Ascending aorta (tissue), 2 donors: ENCODE data around the gene CEP104. TPM values are rescaled to one million over a fixed set of nuclear protein-coding genes. Genes with fewer than 3 reads are reported as not detected.

Experiments used
- DNase-seq, 2 donors: peaks; one replicate each; pipeline ENCODE4 v3.0.0-alpha.2; 2019; ENCODE audit warnings: low spot score in 2 of 2
- H3K27ac ChIP-seq, 2 donors: fragments of 200-600 bp; sonication (generic); one replicate each; pipeline ENCODE4 v1.5.1; 2016 to 2017; ENCODE audit warnings: mild to moderate bottlenecking in 1 of 2
- H3K27me3 ChIP-seq: fragments of 200-600 bp; sonication (generic); one replicate; pipeline ENCODE4 v1.5.1; 2017
- H3K36me3 ChIP-seq, 2 donors: fragments of 200-600 bp; sonication (generic); one replicate each; pipeline ENCODE4 v1.5.1; 2016
- H3K4me1 ChIP-seq, 2 donors: fragments of 200-600 bp; sonication (generic); one replicate each; pipeline ENCODE4 v1.5.1; 2016 to 2017; ENCODE audit warnings: mild to moderate bottlenecking in 1 of 2
- H3K4me3 ChIP-seq, 2 donors: fragments of 200-600 bp; sonication (generic); one replicate each; pipeline ENCODE4 v1.5.1; 2016 to 2017; ENCODE audit warnings: mild to moderate bottlenecking in 1 of 2
- H3K9me3 ChIP-seq, 2 donors: fragments of 200-600 bp; sonication (generic); one replicate each; pipeline ENCODE4 v1.5.1; 2016
- CTCF ChIP-seq, 3 experiments: fragments of 200-600 bp in 2 of 3; fragments of 450-650 bp in 1 of 3; sonication (generic) in 2 of 3; IDR thresholded peaks; one replicate each; pipeline ENCODE4 v1.5.1; 2016 to 2019; ENCODE audit warnings: antibody characterized with exemption in 3 of 3, mild to moderate bottlenecking in 1 of 3, moderate library complexity in 1 of 3
- intact Hi-C: fragments of 100-400 bp; cut with DNase I; formaldehyde crosslinking; loops from one replicate; pipeline ENCODE4 v1.15.1; 2023
- total RNA-seq: library from RNA; depleted of rRNA; stranded (reverse); fragments of >200 nt; gene quantifications from one replicate; pipeline ENCODE4 v1.1.0, GENCODE V29; 2016

Gene CEP104
- 93.6 TPM for total RNA-seq

GRCh38 chr1:3856923-3857790, at the start of gene CEP104, which contains the start of gene DFFB:
Gene CEP104, minus strand, starts transcription at chr1:3857211. Its CDS starts 4,804 bp downstream, at chr1:3852407.
Gene DFFB, plus strand, starts transcription at chr1:3857476. Its CDS starts 128 bp downstream, at chr1:3857604.
- TF ChIP-seq CTCF (IDR thresholded peaks at IDR 0.05), result peak in 1 of 3 experiments; percentile 7
- H3K36me3 ChIP-seq, result peaks cover 0 to under 1% of the 10 kb centered on the region in 2 donors
- intact Hi-C loops, result loop anchor here (2.0 to 5.0 kb wide), 2 partner anchors 44 to 60 kb away; partner anchors contain the start of genes C1orf174 and LRRC47

GRCh38 chr1:3906672-3907020, 49.6 kb upstream of the CEP104 start:
- H3K27me3 ChIP-seq, result peaks cover 12% of the 10 kb centered on the region

More at GRCh38 chr1:3856923-3857790, at the start of gene CEP104, which contains the start of gene DFFB:
- peaks cover 6 to 15% of the 10 kb centered on the region in 2 donors for H3K4me1 ChIP-seq
- H3K9me3 ChIP-seq, result no peaks in the 10 kb centered on the region
- no peaks in the 10 kb centered on the region for H3K27me3 ChIP-seq
- H3K4me3 ChIP-seq, result peak within 1 kb of the TSS; percentile 94 to 98
- peak within 1 kb of the TSS; percentile 79 to 80 for H3K27ac ChIP-seq
- peak; percentile 76 to 92 for DNase-seq

GRCh38 chr1:3905953-3906671, 49.1 kb upstream of the CEP104 start:
- no peak for DNase-seq

More at GRCh38 chr1:3906672-3907020, 49.6 kb upstream of the CEP104 start:
- Histone ChIP-seq H3K36me3 (no peaks in the 10 kb centered on the region), H3K9me3 (no peaks in the 10 kb centered on the region), H3K27ac (no peak overlapping the region), H3K4me1 (no peaks in the 10 kb centered on the region), H3K4me3 (no peak overlapping the region)
- no peak for TF ChIP-seq CTCF (IDR thresholded peaks at IDR 0.05)
- no peak for DNase-seq
- intact Hi-C loops, result no loop called here

GRCh38 chr1:3905266-3905952, 48.4 kb upstream of the CEP104 start:
- H3K27ac ChIP-seq, result no peak overlapping the region
- intact Hi-C loops, result no loop called here
- no peak for DNase-seq
- no peak for TF ChIP-seq CTCF (IDR thresholded peaks at IDR 0.05)
- no peaks in the 10 kb centered on the region for H3K4me1 ChIP-seq
- H3K36me3 ChIP-seq, result no peaks in the 10 kb centered on the region
- H3K4me3 ChIP-seq, result no peak overlapping the region
- no peaks in the 10 kb centered on the region for H3K9me3 ChIP-seq
- peaks cover under 1% of the 10 kb centered on the region for H3K27me3 ChIP-seq

More at GRCh38 chr1:3905953-3906671, 49.1 kb upstream of the CEP104 start:
- peaks cover 8% of the 10 kb centered on the region for H3K27me3 ChIP-seq
- no peaks in the 10 kb centered on the region for H3K4me1 ChIP-seq
- no peaks in the 10 kb centered on the region for H3K9me3 ChIP-seq
- no peaks in the 10 kb centered on the region for H3K36me3 ChIP-seq
- no peak overlapping the region for H3K4me3 ChIP-seq
- no peak overlapping the region for H3K27ac ChIP-seq
- intact Hi-C loops, result no loop called here
- TF ChIP-seq CTCF (IDR thresholded peaks at IDR 0.05), result no peak

GRCh38 chr1:3904843-3905185, 47.8 kb upstream of the CEP104 start:
- DNase-seq, result no peak
- intact Hi-C loops, result loop anchor here (5.0 kb wide), 2 partner anchors 108 to 1318 kb away; partner anchors contain the start of genes LRRC47 and PRXL2B
- Histone ChIP-seq H3K27me3 (no peaks in the 10 kb centered on the region), H3K4me3 (no peak overlapping the region), H3K36me3 (no peaks in the 10 kb centered on the region), H3K27ac (no peak overlapping the region), H3K4me1 (no peaks in the 10 kb centered on the region), H3K9me3 (no peaks in the 10 kb centered on the region)
- TF ChIP-seq CTCF (IDR thresholded peaks at IDR 0.05), result no peak
